NCI-H2107 treated with DMSO at 0.1 percent for 48 hours (cell line): Measurements from ENCODE around the gene APOL2.
"Not testable (repeated sequence)": the region's sequence is repeated elsewhere in the genome, so short reads cannot be mapped to it uniquely, and the experiment has no call there.

ENCODE experiments used
- DNase-seq: peaks from one replicate; lab custom pipeline; 2025; ENCODE audit not compliant: unreplicated experiment; lab: John Stamatoyannopoulos, UW

APOL2 gene

GRCh38 chr22:36201630-36202319 lies 37.6 kb downstream of the APOL2 start, which contains the start of gene APOL4:
TSS of gene APOL4 (minus strand) at chr22:36201809. CDS start at chr22:36201734, 75 bp downstream.
- DNase-seq: no peak

DNA sequence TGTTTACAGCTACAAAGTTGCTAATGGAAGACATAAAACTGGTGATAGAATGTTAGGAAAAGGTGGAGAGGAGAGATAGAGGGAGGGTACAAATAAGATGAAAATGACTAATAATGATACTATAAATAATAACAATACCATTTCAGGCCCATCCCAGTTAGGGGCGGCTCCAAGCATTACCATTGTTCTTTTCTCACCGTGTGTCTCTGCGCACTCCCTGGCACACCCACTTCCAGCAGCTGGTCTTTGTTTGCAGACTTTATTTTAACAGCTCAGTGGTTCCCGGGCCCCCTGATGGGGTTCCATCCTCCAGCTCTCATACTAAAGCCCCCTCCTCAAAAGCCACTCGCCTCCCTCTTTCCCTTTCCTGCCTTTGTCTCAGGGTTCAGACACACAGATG lies 38.3 kb downstream of the APOL2 start:
- DNase-seq: not testable (repeated sequence)

GRCh38 chr22:36199001-36199551 lies 40.3 kb downstream of the APOL2 start:
- DNase-seq: no peak

DNA sequence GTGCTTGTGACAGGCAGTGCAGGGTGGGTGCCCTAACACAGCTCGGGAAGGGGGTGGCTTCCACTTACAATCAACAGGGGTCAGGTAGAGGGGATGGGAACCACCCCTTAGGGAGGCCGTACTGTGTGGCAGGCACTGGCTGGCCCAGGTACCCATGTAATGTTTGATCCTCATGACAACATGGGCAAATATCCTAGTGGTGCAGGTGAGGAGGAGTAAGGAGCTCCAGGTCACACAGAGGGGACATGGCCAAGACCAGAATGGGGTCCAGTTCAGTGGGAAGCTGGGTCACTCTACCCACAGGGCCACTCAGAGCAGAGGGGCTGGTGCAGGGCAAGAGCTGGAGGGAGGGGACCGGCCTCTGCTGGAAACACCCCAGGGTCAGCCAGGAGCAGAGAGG lies 40.8 kb downstream of the APOL2 start:
- DNase-seq: no peak

GRCh38 chr22:36197514-36198146 lies 41.7 kb downstream of the APOL2 start:
- DNase-seq: no peak

GRCh38 chr22:36197065-36197440 lies 42.3 kb downstream of the APOL2 start:
- no peak for DNase-seq

- DNase-seq: no peak
Measured at GRCh38 chr22:36196254-36197064, 42.9 kb downstream of the APOL2 start.

GRCh38 chr22:36194971-36195370 lies 44.4 kb downstream of the APOL2 start:
- no peak for DNase-seq

DNA sequence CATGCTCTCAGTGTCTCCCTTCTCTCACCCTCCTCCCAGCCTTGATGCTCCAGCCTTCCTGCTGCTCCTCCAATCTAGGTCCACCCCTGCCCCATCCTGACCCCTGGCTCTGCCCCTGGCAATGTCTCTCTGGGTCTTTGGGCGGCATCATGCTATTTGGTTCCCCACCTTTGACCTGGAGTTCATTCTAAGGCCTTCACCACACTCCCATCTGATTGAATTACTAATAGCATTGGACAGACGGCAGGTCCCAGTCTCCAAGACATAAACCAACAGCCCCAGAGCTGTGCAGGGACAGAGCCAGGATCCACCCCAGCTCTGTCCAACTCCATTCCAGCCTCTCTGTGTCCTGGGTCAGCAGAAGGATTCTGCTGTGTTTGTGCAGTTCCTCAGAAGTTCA lies 44.9 kb downstream of the APOL2 start:
- DNase-seq: no peak

- DNase-seq: no peak
Measured at GRCh38 chr22:36193577-36193976, 45.8 kb downstream of the APOL2 start.

GRCh38 chr22:36193171-36193570 lies 46.2 kb downstream of the APOL2 start:
- no peak for DNase-seq

GRCh38 chr22:36192542-36192941 lies 46.8 kb downstream of the APOL2 start:
- no peak for DNase-seq

- DNase-seq: no peak
Measured at GRCh38 chr22:36191106-36191836, 48.1 kb downstream of the APOL2 start.

DNA sequence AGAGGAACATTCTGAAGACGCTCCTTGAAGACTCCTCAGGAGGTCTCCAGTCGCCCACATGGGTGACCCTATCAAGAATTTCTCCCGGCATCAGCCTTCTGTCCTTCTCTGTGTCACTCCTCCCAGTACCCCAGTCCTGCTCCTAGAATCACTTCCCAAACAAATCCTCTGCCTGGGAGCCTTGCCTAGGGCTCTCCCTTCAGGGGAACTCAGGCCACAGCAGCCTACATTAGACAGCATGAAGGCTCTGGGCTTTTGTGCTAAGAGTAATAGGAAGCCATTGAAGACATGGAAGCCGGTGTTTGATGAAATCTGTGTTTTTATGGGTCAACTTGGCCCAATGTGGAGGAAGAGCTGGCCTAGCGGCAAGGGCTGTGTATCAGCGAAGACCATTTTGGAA lies 51.5 kb downstream of the APOL2 start:
- not testable (repeated sequence) for DNase-seq

DNA sequence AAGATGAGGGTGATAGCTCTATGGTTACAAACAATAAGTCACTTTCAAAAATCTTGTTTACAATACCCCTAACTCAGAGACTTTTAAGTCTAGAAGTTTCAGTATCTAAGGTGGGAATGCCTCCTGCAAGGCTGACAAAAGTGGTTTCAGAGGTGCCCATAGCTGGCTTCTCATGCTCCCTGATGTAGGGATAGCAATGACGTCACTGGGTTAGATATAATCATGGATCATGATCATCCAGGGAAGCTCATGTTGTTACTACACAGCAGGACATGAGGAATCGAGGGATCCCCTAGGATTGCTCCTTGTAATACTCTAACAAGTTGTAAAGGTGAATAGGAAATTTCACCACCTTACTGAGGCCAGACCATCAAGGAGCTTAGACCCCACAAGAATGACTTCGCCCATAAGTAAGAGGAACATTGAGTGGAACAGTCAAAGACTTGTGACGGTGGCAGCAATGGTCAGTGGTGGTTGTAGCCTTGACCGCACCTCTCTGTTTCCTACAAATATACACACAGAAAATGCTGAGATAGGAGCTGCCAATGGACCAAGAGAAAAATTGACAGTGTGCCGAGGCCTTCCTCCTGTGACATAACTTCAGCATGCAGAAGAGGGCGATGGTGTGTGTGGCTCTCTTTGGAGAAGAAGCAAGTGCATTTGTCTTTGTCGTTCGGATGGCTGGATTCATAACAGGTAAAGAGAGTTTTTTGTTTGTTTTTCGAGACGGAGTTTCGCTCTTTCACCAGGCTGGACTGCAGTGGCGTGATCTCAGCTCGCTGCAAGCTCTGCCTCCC lies 53.3 kb downstream of the APOL2 start:
- no peak for DNase-seq

DNA sequence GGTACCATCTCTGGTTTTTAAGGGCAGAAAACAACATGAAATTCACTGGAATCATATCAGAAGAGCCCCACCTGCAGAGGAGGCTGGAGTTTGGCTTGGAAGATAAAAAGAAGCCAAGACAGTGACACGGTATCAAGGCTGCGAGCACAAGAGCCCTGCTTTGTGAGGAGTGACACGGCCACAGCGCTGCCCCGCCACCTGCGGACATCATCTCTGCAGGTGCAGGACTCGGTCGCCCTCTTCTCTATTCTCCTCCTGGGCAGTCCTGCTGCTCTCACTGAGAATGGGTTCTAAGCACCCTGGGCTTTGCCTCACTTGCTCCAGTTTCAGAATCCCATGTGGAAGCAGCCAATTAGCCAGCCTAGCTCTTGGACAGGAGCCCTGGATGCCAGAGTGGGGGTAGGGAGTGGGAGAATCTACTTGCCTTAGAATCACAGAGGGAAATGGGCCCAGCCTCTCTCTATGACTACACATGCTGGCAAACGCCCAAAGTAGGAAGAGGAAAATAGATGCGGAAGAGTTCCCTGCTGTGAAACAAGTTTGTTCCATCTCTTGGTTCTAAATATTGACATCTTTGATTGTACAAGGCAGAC lies 54.8 kb downstream of the APOL2 start:
- no peak for DNase-seq

DNA sequence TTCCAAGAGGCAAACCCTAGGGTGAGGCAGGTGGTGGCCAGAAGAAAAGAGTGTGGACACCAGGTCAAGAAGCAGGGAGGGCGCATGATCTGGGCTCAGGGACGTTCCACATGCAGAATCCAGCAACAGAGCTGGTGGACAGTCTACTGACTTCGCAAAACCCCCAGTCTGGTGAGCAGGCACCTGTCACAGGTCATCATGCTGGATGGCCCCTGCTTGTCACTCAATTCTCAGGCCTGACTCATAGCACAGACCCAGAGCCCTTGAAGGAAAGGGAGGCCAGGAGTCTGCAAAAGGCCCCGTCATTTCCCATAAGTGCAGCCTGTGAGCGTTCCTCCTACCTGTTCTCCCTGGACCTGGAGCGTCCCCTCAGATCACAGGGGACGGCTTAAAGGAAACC lies 55.9 kb downstream of the APOL2 start:
- DNase-seq: no peak

DNA sequence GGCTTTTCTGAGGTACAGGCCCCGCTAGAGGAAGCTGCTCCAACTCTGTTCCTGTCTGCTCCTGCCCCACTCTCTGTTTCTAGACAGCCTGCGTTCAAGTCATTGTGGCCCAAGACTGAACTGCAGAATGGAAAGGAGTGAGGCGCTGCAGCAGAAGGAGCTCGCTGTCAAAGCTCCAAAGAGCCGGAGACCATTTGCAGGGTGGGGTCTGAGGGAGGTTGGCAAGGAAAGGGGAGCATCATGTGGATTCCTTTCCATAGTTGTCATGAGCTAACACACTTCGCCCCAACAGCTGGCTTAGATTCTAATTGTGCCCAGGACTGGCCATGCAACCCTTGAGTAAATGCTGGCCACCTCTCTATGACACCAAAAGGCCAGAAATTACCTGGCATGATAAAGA lies 56.5 kb downstream of the APOL2 start:
- DNase-seq: no peak

DNA sequence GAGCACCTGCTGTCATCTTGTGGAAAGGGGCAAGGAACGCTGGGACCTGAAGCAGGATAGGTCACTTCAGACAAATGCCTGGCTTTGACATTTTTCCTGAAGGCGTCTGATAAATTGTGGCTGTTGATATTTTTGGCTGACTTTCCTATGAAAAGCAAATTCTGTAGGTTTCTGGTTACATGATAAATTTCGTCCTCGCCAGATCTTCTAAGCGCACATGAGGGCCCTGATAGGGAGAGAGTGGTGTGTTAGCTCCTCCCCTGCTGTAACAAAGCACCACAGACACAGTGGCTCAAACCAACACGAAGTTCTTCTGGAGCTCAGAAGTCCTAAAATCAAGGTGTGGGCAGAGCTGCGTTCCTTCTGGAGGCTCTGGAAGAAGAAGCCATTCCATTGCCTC lies 57.3 kb downstream of the APOL2 start:
- no peak for DNase-seq

GRCh38 chr22:36180928-36181327 lies 58.4 kb downstream of the APOL2 start:
- no peak for DNase-seq
